Globus pallidus (tissue), 1 donor: ENCODE results near the gene PTGER2.

Experiments
- DNase-seq: peaks from one replicate; pipeline ENCODE4 v3.0.0-alpha.2; 2015; ENCODE audit warnings: low spot score

PTGER2 gene

GRCh38 chr14:52339262-52339661 lies 25.1 kb downstream of the PTGER2 start:
- DNase-seq, result no peak

- no peak for DNase-seq
Measured at GRCh38 chr14:52342849-52343596, 28.9 kb downstream of the PTGER2 start.

- DNase-seq, result no peak
Measured at GRCh38 chr14:52346778-52347177, 32.7 kb downstream of the PTGER2 start.

GRCh38 chr14:52348279-52348678 lies 34.2 kb downstream of the PTGER2 start:
- DNase-seq, result no peak

GRCh38 chr14:52348776-52349175 lies 34.7 kb downstream of the PTGER2 start:
- no peak for DNase-seq

- DNase-seq, result no peak
Measured at GRCh38 chr14:52349731-52350130, 35.6 kb downstream of the PTGER2 start.

GRCh38 chr14:52350445-52350844 lies 36.3 kb downstream of the PTGER2 start:
- no peak for DNase-seq

- DNase-seq, result no peak
Measured at GRCh38 chr14:52351233-52352060, 37.3 kb downstream of the PTGER2 start.

- no peak for DNase-seq
Measured at GRCh38 chr14:52352061-52352491, 38.0 kb downstream of the PTGER2 start.

- DNase-seq, result no peak
Measured at GRCh38 chr14:52352569-52352968, 38.5 kb downstream of the PTGER2 start.

- DNase-seq, result no peak
Measured at GRCh38 chr14:52354242-52354641, 40.1 kb downstream of the PTGER2 start.

GRCh38 chr14:52355016-52355431 lies 40.9 kb downstream of the PTGER2 start:
- no peak for DNase-seq

- DNase-seq, result no peak
Measured at GRCh38 chr14:52355526-52355925, 41.4 kb downstream of the PTGER2 start.

GRCh38 chr14:52356025-52356424 lies 41.9 kb downstream of the PTGER2 start:
- no peak for DNase-seq

- DNase-seq, result no peak
Measured at GRCh38 chr14:52360831-52361230, 46.7 kb downstream of the PTGER2 start.

GRCh38 chr14:52363041-52363704 lies 49.1 kb downstream of the PTGER2 start:
- no peak for DNase-seq

GRCh38 chr14:52363961-52364360 lies 49.8 kb downstream of the PTGER2 start:
- DNase-seq, result no peak

GRCh38 chr14:52365071-52365470 lies 51.0 kb downstream of the PTGER2 start:
- DNase-seq, result no peak

- no peak for DNase-seq
Measured at GRCh38 chr14:52366796-52367315, 52.7 kb downstream of the PTGER2 start.

- no peak for DNase-seq
Measured at GRCh38 chr14:52369305-52369801, 55.2 kb downstream of the PTGER2 start.

GRCh38 chr14:52370406-52370935 lies 56.4 kb downstream of the PTGER2 start:
- DNase-seq, result no peak

GRCh38 chr14:52377940-52378339 lies 63.8 kb downstream of the PTGER2 start:
- no peak for DNase-seq
